ENCODE measurements around the gene ASF1B. TPM values are rescaled to one million over a fixed set of nuclear protein-coding genes. Genes with fewer than 3 reads are reported as not detected.

The ASF1B gene
- polyA plus RNA-seq, 1 experiment, result 11.1 TPM

DNA sequence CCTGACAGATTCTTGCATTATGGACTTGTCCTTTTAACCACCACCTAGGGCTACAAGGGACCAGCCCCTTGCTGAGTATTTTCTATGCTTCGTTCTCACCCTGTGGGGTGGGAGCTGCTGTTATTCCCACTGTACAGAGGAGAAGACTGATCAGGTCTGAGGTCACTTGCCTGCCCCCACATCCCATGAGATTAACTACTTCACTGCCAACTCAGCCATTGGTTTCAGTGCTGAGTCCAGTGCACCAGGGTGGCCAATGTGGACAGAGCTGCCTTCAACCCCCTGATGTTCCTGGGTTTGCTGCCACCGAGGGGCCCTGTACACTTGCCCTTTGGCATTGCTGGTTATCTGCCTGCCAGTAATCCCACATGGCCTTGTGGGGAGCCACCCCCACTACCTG, 25.7 kb downstream of the ASF1B start:
- no peaks in the 10 kb centered on the region for H3K27me3 ChIP-seq (ENCODE audit: control insufficient read depth, insufficient read depth, low read length)
- POLR2A ChIA-PET, result no interaction called here
- CTCF ChIA-PET, result interaction anchor here (1.0 to 1.2 kb wide), 2 partner anchors 19 to 26 kb away, joined by 3 read pairs; no protein-coding TSS in a partner anchor
- DNase-seq (ENCODE audit: low read depth), result no peak
- H3K4me3 ChIP-seq (ENCODE audit: low read depth, low read length), result no peak overlapping the region
- peaks cover 5% of the 10 kb centered on the region; the same call in 1 of the 2 replicates for H3K36me3 ChIP-seq (ENCODE audit: control insufficient read depth, insufficient read depth, low read length)
- TF ChIP-seq, protein P1, sequence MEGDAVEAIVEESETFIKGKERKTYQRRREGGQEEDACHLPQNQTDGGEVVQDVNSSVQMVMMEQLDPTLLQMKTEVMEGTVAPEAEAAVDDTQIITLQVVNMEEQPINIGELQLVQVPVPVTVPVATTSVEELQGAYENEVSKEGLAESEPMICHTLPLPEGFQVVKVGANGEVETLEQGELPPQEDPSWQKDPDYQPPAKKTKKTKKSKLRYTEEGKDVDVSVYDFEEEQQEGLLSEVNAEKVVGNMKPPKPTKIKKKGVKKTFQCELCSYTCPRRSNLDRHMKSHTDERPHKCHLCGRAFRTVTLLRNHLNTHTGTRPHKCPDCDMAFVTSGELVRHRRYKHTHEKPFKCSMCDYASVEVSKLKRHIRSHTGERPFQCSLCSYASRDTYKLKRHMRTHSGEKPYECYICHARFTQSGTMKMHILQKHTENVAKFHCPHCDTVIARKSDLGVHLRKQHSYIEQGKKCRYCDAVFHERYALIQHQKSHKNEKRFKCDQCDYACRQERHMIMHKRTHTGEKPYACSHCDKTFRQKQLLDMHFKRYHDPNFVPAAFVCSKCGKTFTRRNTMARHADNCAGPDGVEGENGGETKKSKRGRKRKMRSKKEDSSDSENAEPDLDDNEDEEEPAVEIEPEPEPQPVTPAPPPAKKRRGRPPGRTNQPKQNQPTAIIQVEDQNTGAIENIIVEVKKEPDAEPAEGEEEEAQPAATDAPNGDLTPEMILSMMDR (IDR thresholded peaks at IDR 0.05; ENCODE audit: insufficient read depth, low read depth, low read length), result no peak

DNA sequence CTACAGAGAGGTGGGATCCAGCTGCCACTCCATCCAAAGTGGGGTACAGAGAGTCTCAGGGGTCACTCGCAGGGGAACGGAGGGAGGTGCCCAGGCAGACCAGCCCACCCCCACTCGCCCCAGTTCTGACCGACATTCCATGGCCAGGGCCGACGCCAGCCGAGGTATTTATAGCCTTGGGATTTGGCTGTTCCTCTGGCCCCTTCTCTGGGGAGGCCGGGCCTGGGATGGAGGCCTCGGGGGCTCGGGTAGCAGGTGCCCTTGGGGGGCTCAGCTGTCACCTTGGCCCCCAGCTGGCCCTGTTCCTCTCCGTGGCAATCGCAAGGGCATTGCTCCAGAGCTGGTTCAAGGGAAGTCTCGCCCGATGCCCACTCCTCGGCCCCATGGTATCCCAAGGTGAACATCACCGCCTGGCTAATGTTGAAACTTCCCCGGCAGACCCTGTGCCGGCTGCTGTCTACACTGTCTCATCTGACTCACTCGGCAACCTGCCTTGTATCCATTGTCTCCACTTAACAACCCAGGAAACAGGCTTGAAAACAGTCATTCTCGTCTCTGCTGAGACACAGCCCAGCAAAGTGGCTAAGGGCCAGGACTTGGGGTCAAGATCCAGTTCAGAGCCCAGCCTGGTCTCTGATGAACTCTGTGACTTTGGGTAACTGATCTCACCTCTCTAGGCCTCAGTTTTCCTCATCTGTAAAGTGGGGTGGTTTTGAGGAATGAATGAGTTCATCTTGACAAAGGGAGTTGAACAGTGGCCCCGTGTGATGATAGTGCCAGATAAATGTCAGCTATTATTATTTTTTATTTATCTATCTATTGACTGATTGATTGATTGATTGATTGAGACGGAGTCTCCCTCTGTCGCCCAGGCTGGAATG, 28.6 kb downstream of the ASF1B start:
- TF ChIP-seq, protein P1 (IDR thresholded peaks at IDR 0.05; ENCODE audit: insufficient read depth, low read depth, low read length), result no peak
- Histone ChIP-seq H3K27me3 (ENCODE audit: control insufficient read depth, insufficient read depth, low read length) (no peaks in the 10 kb centered on the region), H3K36me3 (ENCODE audit: control insufficient read depth, insufficient read depth, low read length) (peaks cover 14% of the 10 kb centered on the region), H3K4me3 (ENCODE audit: low read depth, low read length) (no peak overlapping the region)
- DNase-seq (ENCODE audit: low read depth), result no peak
- ChIA-PET CTCF (interaction anchor here (1.2 kb wide), 1 partner anchor 9 kb away, joined by 3 read pairs; no protein-coding TSS in a partner anchor), POLR2A (no interaction called here)

DNA sequence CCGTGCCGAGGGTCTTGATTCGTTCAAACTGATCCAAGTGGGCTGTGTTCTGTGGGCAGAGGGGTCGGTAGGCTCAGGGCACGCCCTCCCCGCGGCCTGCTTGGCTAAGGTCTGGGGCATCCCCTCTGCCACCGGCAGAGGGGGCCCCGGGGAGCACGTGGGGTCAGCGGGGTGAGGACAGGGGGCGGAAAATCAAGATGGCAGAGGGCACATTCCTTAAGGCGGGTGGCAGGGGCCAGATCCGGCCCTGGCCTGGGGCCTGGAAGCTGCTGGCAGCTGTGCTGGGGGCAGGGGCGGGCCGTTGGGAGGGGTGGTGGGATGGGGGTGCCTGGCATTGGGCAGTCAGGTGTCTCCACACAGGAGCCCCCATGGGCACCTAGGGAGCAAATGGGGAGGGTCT, 29.5 kb downstream of the ASF1B start:
- POLR2A ChIA-PET, result no interaction called here
- no peaks in the 10 kb centered on the region for H3K27me3 ChIP-seq (ENCODE audit: control insufficient read depth, insufficient read depth, low read length)
- peaks cover 17% of the 10 kb centered on the region for H3K36me3 ChIP-seq (ENCODE audit: control insufficient read depth, insufficient read depth, low read length)
- TF ChIP-seq, protein P1 (IDR thresholded peaks at IDR 0.05; ENCODE audit: insufficient read depth, low read depth, low read length), result no peak
- CTCF ChIA-PET, result no interaction called here
- DNase-seq (ENCODE audit: low read depth), result no peak
- H3K4me3 ChIP-seq (ENCODE audit: low read depth, low read length), result no peak overlapping the region

DNA sequence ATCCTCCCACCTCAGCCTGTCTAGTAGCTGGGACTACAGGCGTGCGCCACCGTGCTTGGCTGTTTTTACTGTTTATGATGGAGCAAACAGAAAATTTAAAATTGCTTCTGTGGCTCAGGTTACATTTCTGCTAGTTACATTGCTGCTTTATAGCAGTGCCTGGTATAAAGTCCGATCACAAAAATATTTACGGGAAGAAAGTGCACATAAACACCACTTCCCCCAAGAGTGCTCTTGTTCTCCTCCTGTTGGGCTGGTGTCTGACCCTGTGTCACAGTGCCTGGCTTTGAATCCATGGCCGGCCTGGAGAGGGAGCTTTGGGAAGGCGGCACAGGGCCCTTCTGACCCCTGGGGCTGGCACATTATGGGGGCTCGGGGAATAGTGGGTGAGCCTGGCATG, 30.7 kb downstream of the ASF1B start:
- no peak for DNase-seq (ENCODE audit: low read depth)
- ChIA-PET POLR2A (no interaction called here), CTCF (interaction anchor here (1.1 to 1.3 kb wide), 3 partner anchors 9 to 31 kb away, joined by 3 to 5 read pairs (median 3); partner anchors contain the start of gene ASF1B)
- H3K4me3 ChIP-seq (ENCODE audit: low read depth, low read length), result no peak overlapping the region
- TF ChIP-seq, protein P1 (IDR thresholded peaks at IDR 0.05; ENCODE audit: insufficient read depth, low read depth, low read length), result no peak
- no peaks in the 10 kb centered on the region for H3K27me3 ChIP-seq (ENCODE audit: control insufficient read depth, insufficient read depth, low read length)
- peaks cover 19% of the 10 kb centered on the region for H3K36me3 ChIP-seq (ENCODE audit: control insufficient read depth, insufficient read depth, low read length)

DNA sequence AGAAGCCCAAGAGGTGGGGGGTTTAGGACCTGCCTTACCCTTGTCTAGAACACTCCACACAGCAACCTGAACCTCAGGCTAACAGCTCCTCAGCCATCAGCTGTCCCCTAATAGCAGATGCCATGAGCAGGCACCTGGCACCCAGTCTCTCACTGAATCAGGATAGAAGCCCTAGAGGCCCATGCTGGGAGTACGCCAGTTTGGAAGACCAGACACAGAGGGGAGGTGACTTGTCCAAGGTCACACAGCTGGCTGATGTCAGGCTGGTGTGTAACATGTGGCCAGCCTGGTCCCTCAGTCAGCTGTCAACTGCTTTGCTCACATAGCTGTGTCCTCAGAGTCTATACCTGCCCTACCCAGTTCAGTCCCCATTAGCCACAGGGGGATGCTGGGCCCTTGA, 33.1 kb downstream of the ASF1B start:
- Histone ChIP-seq H3K27me3 (ENCODE audit: control insufficient read depth, insufficient read depth, low read length) (no peaks in the 10 kb centered on the region), H3K4me3 (ENCODE audit: low read depth, low read length) (no peak overlapping the region), H3K36me3 (ENCODE audit: control insufficient read depth, insufficient read depth, low read length) (peaks cover 21% of the 10 kb centered on the region)
- TF ChIP-seq, protein P1 (IDR thresholded peaks at IDR 0.05; ENCODE audit: insufficient read depth, low read depth, low read length), result no peak
- CTCF ChIA-PET, result interaction anchor here (0.6 to 2.0 kb wide), 3 partner anchors 9 to 29 kb away, joined by 3 to 7 read pairs (median 4); a partner anchor contains a TSS
- POLR2A ChIA-PET, result no interaction called here
- DNase-seq (ENCODE audit: low read depth), result no peak
